HEK293T (cell line): ENCODE measurements around the gene EPS8L1.

ENCODE experiments used
- ARNT ChIP-seq: fragments of 450-650 bp; IDR thresholded peaks from 2 replicates; pipeline ENCODE4 v1.6.1; 2017; ENCODE audit warnings: mild to moderate bottlenecking
- BHLHE40 ChIP-seq: fragments of 450-650 bp; IDR thresholded peaks from 2 replicates; pipeline ENCODE4 v1.6.1; 2016; ENCODE audit warnings: mild to moderate bottlenecking, moderate library complexity, borderline replicate concordance
- ELF4 ChIP-seq: fragments of 450-650 bp; IDR thresholded peaks from 2 replicates; pipeline ENCODE4 v1.6.1; 2017; ENCODE audit warnings: antibody characterized with exemption
- FOXA1 ChIP-seq: fragments of 450-650 bp; IDR thresholded peaks from 2 replicates; pipeline ENCODE4 v1.6.1; 2016; ENCODE audit warnings: mild to moderate bottlenecking
- HDGF ChIP-seq: fragments of 450-650 bp; IDR thresholded peaks from 2 replicates; pipeline ENCODE4 v1.6.1; 2017; ENCODE audit warnings: antibody characterized with exemption, borderline replicate concordance
- L3MBTL2 ChIP-seq: fragments of 450-650 bp; conservative IDR thresholded peaks from 2 replicates; pipeline ENCODE4 v1.6.1; 2016; ENCODE audit warnings: mild to moderate bottlenecking
- NFRKB ChIP-seq: fragments of 450-650 bp; IDR thresholded peaks from 2 replicates; pipeline ENCODE4 v1.6.1; 2016; ENCODE audit warnings: mild to moderate bottlenecking, moderate library complexity
- SP1 ChIP-seq: fragments of 450-650 bp; IDR thresholded peaks from 2 replicates; pipeline ENCODE4 v1.6.1; 2017
- SUZ12 ChIP-seq: fragments of 450-650 bp; IDR thresholded peaks from 2 replicates; pipeline ENCODE4 v1.6.1; 2016; ENCODE audit warnings: mild to moderate bottlenecking
- TARDBP ChIP-seq: fragments of 450-650 bp; IDR thresholded peaks from 2 replicates; pipeline ENCODE4 v1.6.1; 2016
- ZNF384 ChIP-seq: fragments of 450-650 bp; IDR thresholded peaks from 2 replicates; pipeline ENCODE4 v1.6.1; 2016

GRCh38 chr19:55089342-55089944 lies 13.8 kb downstream of the EPS8L1 start:
- no peak for TF ChIP-seq ELF4
- no peak for TF ChIP-seq SUZ12
- no peak for TF ChIP-seq SP1
- TF ChIP-seq L3MBTL2, result no peak
- no peak for TF ChIP-seq HDGF
- no peak for TF ChIP-seq ARNT
- no peak for TF ChIP-seq BHLHE40
- TF ChIP-seq TARDBP, result no peak
- no peak for TF ChIP-seq ZNF384
- no peak for TF ChIP-seq NFRKB
- TF ChIP-seq FOXA1, result no peak
